Measurements from ENCODE around the gene CANX. TPM values are rescaled to one million over a fixed set of nuclear protein-coding genes. Genes with fewer than 3 reads are reported as not detected.
"Not testable (repeated sequence)": the region's sequence is repeated elsewhere in the genome, so short reads cannot be mapped to it uniquely, and the experiment has no call there.

CANX gene
- total RNA-seq, 3 donors from 2014 or later: 485 to 598 (median 521) TPM

DNA sequence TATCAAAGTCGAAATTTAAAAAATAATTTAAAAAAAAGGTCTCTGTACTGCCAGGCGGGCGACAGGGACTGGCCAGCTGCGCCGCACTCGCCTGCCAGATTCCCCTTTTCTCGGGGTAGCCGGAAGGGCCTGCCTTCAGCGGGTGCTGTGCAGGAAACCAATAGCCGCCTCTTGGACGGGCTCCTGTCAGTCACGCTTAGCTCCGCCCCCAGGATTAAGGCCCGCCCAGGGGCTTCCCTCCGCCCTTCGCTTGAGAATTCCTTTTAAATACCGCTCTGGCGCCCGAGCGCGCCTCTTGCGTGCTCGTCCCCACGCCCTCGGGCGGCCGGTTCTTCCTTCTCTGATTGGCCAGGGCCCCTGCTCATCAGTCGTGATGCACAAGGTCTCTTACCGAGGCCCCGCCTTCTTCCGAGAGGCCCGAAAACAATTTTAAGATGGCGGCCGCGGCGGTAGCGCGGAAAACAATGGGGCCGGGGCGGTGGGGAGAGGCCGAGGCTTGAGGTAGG is 33.7 kb downstream of the CANX start, which contains the start of gene MAML1:
MAML1 (plus strand) TSS at position 411 of the 506 bp plus-strand sequence. CDS start 291 bp downstream, outside the sequence.
- peaks cover 8% of the 10 kb centered on the region for H3K36me3 ChIP-seq (ENCODE audit: low read depth)
- intact Hi-C loops (cut with DNase I, micrococcal nuclease): no loop called here
- H3K9me3 ChIP-seq: no peaks in the 10 kb centered on the region
- H3K4me1 ChIP-seq (ENCODE audit: low read depth): peaks cover 27% of the 10 kb centered on the region
- DNase-seq: peak; percentile 100
- ATAC-seq: peak; percentile 97
- TF ChIP-seq, protein P1, sequence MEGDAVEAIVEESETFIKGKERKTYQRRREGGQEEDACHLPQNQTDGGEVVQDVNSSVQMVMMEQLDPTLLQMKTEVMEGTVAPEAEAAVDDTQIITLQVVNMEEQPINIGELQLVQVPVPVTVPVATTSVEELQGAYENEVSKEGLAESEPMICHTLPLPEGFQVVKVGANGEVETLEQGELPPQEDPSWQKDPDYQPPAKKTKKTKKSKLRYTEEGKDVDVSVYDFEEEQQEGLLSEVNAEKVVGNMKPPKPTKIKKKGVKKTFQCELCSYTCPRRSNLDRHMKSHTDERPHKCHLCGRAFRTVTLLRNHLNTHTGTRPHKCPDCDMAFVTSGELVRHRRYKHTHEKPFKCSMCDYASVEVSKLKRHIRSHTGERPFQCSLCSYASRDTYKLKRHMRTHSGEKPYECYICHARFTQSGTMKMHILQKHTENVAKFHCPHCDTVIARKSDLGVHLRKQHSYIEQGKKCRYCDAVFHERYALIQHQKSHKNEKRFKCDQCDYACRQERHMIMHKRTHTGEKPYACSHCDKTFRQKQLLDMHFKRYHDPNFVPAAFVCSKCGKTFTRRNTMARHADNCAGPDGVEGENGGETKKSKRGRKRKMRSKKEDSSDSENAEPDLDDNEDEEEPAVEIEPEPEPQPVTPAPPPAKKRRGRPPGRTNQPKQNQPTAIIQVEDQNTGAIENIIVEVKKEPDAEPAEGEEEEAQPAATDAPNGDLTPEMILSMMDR (IDR thresholded peaks at IDR 0.05): no peak
- peak within 1 kb of the TSS; percentile 87 for H3K4me3 ChIP-seq

DNA sequence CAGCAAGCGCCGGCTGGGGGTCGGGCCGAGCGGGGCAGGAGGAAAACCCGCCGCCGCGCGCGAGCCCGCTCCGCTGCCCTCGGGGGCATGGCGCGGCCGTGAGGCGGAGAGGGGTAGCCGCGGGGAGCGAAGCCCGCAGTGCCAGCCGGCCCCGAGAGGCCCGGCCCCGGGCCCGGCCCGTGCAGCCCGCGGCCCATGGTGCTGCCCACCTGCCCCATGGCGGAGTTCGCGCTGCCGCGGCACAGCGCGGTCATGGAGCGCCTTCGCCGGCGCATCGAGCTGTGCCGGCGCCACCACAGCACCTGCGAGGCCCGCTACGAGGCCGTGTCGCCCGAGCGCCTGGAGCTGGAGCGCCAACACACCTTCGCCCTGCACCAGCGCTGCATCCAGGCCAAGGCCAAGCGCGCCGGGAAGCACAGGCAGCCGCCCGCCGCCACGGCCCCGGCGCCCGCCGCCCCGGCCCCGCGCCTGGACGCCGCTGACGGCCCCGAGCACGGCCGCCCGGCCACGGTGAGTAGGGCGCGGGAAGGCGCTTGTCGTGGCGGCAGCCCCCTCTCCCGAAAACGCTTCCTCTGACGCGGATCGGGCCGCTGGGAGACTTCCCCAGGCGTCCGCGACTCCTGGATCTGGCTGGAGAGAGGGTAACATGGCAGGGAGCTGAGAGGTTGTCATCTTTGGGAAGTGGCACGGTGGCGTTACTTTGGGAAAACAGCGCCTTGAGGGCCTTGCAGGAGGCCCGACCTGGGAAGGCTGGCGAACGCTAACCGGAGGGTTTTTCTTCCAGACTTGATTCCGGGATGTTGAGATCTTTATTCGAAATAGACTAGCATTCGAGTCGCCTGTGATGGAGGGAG is 34.4 kb downstream of the CANX start:
- intact Hi-C loops (cut with DNase I, micrococcal nuclease): no loop called here
- TF ChIP-seq, protein P1 (IDR thresholded peaks at IDR 0.05): no peak
- Histone ChIP-seq H3K9me3 (no peaks in the 10 kb centered on the region), H3K4me1 (ENCODE audit: low read depth) (peaks cover 27% of the 10 kb centered on the region), H3K4me3 (peak overlapping the region; percentile 87), H3K36me3 (ENCODE audit: low read depth) (peaks cover 8% of the 10 kb centered on the region)
- ATAC-seq (peak; percentile 67), DNase-seq (peak; percentile 33 to 69 (median 67))

DNA sequence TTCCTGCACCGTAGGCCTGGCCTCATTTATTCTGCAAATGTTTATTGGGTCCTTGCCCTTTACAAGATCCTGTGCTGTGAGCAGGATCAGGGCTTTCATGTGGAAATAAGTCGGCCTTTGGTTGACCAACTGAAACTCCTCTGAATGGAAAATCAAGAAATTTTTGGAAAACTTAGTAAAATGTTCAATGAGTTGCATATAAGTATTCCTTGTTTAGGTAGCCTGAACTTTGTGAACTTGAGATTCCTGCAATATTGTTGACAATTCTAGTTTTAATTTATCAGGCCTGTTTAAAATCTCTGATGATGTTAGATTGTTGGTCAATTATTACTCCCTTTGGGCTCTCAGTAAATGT is 35.0 kb downstream of the CANX start:
- H3K4me3 ChIP-seq: peak overlapping the region; percentile 87
- ATAC-seq: no peak
- H3K9me3 ChIP-seq: no peaks in the 10 kb centered on the region
- TF ChIP-seq, protein P1 (IDR thresholded peaks at IDR 0.05): no peak
- no peak for DNase-seq
- peaks cover 27% of the 10 kb centered on the region for H3K4me1 ChIP-seq (ENCODE audit: low read depth)
- peaks cover 8% of the 10 kb centered on the region for H3K36me3 ChIP-seq (ENCODE audit: low read depth)
- intact Hi-C loops (cut with DNase I, micrococcal nuclease): no loop called here

DNA sequence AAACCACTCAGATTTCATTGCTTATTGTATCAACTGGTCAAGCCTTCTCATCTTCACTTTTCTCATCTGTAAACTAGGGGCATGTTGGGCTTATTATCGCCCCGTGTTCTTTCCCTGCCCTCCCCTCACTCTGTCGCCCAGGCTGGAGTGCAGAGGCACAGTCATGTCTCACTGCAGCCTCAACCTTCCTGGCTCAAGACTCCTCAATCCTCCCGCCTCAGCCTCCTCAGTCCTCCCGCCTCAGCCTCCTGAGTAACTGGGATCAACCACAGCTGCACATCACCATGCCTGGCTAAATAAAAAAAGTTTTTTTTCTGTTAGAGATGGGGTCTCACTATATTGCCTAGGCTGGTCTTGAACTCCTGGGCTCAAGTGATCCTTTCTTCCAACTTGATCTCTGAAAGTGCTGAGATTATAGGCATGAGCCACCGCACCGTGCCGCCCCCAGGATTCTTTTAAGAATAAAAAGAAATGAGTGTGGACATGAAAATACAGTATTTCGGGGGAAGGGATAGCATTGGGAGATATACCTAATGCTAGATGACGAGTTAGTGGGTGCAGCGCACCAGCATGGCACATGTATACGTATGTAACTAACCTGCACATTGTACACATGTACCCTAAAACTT is 35.9 kb downstream of the CANX start:
- H3K4me3 ChIP-seq: no peak overlapping the region
- TF ChIP-seq, protein P1 (IDR thresholded peaks at IDR 0.05): no peak
- intact Hi-C loops (cut with DNase I, micrococcal nuclease): no loop called here
- ATAC-seq: no peak
- peaks cover 27% of the 10 kb centered on the region for H3K4me1 ChIP-seq (ENCODE audit: low read depth)
- H3K36me3 ChIP-seq (ENCODE audit: low read depth): no peaks in the 10 kb centered on the region
- DNase-seq: no peak
- no peaks in the 10 kb centered on the region for H3K9me3 ChIP-seq

DNA sequence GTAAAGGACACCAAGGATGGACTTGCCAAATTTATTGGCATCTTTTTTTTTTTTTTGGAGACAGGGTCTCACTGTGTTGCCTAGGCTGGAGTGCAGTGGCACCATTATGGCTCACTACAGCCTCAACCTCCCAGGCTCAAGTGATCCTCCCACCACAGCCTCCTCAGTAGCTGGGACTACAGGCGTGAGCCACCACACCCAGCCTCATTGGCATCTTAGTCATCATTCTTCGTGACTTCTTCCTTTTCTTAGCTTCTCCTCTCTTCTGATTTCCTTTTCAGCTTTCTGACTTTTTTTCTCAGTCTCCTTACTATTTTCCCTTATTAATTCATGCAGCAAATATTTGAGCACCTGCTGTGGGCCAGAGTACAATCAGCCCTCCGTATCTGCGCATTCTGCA is 40.0 kb downstream of the CANX start:
- no peaks in the 10 kb centered on the region for H3K36me3 ChIP-seq (ENCODE audit: low read depth)
- intact Hi-C loops (cut with DNase I, micrococcal nuclease): no loop called here
- TF ChIP-seq, protein P1 (IDR thresholded peaks at IDR 0.05): no peak
- DNase-seq (no peak), ATAC-seq (peak; percentile 48)
- no peaks in the 10 kb centered on the region for H3K9me3 ChIP-seq
- peaks cover 14% of the 10 kb centered on the region for H3K4me1 ChIP-seq (ENCODE audit: low read depth)
- no peak overlapping the region for H3K4me3 ChIP-seq

DNA sequence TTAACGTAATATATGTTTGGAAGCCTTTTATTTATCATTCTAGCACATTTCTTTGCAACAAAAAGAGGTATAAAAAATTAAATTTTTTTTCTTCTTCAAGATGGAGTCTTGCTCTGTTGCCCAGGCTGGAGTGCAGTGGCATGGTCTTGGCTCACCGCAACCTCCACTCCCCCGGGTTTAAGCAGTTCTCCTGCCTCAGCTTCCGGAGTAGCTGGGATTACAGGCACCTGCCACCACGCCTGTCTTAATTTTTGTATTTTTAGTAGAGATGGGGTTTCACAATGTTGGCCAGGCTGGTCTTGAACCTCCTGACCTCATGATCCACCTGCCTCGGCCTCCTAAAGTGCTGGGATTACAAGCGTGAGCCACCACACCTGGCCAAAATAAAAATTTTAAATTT is 45.3 kb downstream of the CANX start:
- H3K4me3 ChIP-seq; DNase-seq; H3K36me3 ChIP-seq (ENCODE audit: low read depth); intact Hi-C loops (cut with DNase I, micrococcal nuclease); ATAC-seq; H3K4me1 ChIP-seq (ENCODE audit: low read depth); H3K9me3 ChIP-seq: not testable (repeated sequence)
